Measurements from ENCODE around the gene SEC14L1.

DNA sequence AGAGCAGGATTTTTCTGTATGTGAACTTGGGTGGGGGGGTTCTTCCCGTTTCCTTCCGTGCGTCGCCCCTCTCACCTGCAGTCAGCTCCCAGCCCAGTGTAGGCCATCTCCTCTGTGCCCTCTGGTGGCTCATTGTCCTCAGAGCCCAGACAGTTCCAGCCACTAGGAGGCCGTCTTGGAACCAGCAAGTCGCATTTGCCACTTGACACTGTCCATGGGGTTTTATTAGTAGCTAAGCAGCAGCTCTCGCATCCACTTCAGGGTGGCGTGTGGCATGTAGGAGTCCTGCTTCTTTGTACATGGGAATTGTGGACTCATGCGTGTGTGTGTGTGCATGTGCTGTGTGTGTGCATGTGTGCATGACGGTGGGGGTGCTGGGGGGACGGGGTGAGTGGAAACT, 74.0 kb downstream of the SEC14L1 start:
- TF ChIP-seq CTCF (IDR thresholded peaks at IDR 0.05; ENCODE audit: borderline replicate concordance, extremely low read depth, low read length, poor library complexity, severe bottlenecking): peak; percentile 50
- no peak for TF ChIP-seq EZH2 (IDR thresholded peaks at IDR 0.05; ENCODE audit: borderline replicate concordance, low read depth, low read length, severe bottlenecking)
